Stimulated activated effector memory CD8-positive, alpha-beta T cell treated with anti-CD3 and anti-CD28 coated beads, Interleukin-12 subunit alpha, Interleukin-12 subunit beta, amount 100 ng/mL, for 72 hours (primary cell): ENCODE data around the gene SERPINE1.
"Not testable (repeated sequence)": the region's sequence is repeated elsewhere in the genome, so short reads cannot be mapped to it uniquely, and the experiment has no call there.

Experiments used
- ATAC-seq: fragments of 150-1000 bp; cut with Tn5 transposase; 2 replicates; pipeline ENCODE4 v1.10.0; 2021
- DNase-seq, 2 donors: peaks; one replicate each; pipeline ENCODE4 v3.0.0; 2021 to 2022; ENCODE audit warnings: low spot score in 2 of 2
- H3K27ac Mint-ChIP-seq: one replicate; pipeline ENCODE4 v1.8.0; 2022; ENCODE audit warnings: mild to moderate bottlenecking, mixed read lengths
- H3K36me3 Mint-ChIP-seq: one replicate; pipeline ENCODE4 v1.8.0; 2022; ENCODE audit warnings: mild to moderate bottlenecking, mixed read lengths
- H3K4me1 Mint-ChIP-seq: one replicate; pipeline ENCODE4 v1.8.0; 2022; ENCODE audit warnings: mixed read lengths
- H3K4me3 Mint-ChIP-seq: one replicate; pipeline ENCODE4 v1.8.0; 2022; ENCODE audit warnings: mild to moderate bottlenecking, mixed read lengths
- H3K9me3 Mint-ChIP-seq: one replicate; pipeline ENCODE4 v1.8.0; 2022; ENCODE audit warnings: mixed read lengths

SERPINE1 gene

GRCh38 chr7:101126651-101127459 lies at the start of gene SERPINE1:
Gene SERPINE1, plus strand, starts transcription at chr7:101127104. Its CDS starts 1,290 bp downstream, at chr7:101128394.
- Mint-ChIP-seq H3K4me1 (peaks cover 48% of the 10 kb centered on the region), H3K27ac (peak within 1 kb of the TSS; percentile 46), H3K36me3 (peaks cover 4% of the 10 kb centered on the region), H3K4me3 (peak within 1 kb of the TSS; percentile 49), H3K9me3 (no peaks in the 10 kb centered on the region)
- ATAC-seq, result peak; percentile 87
- DNase-seq, result peak; percentile 18 to 65

GRCh38 chr7:101077303-101078086 lies 49.4 kb upstream of the SERPINE1 start:
- H3K27ac Mint-ChIP-seq, result no peak overlapping the region
- H3K9me3 Mint-ChIP-seq, result no peaks in the 10 kb centered on the region
- H3K4me1 Mint-ChIP-seq, result peaks cover 8% of the 10 kb centered on the region
- DNase-seq (peak; percentile 80 to 90), ATAC-seq (peak; percentile 97)
- no peaks in the 10 kb centered on the region for H3K36me3 Mint-ChIP-seq
- H3K4me3 Mint-ChIP-seq, result no peak overlapping the region

DNA sequence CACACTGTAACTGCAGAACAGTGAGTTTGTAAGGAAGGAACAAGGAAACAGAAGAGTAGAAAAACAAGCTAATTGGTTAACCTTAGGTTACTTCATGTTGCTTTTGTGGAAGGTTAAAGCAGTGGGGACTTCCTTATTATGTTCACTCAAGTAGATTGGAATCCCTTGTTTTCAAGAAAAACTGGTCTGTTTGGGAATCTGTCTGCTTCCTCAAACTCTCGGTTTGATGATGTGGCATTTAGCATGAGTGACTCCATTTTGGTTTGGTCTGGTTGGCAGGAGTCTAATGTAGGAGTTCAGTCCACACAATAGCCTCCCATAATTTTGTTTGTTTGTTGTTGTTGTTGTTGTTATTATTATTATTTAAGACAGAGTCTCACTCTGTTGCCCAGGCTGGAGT lies 45.5 kb upstream of the SERPINE1 start:
- ATAC-seq (no peak), DNase-seq (no peak)
- Mint-ChIP-seq H3K4me1 (peaks cover 16% of the 10 kb centered on the region), H3K36me3 (peaks cover 6% of the 10 kb centered on the region), H3K9me3 (no peaks in the 10 kb centered on the region), H3K27ac (no peak overlapping the region), H3K4me3 (no peak overlapping the region)

DNA sequence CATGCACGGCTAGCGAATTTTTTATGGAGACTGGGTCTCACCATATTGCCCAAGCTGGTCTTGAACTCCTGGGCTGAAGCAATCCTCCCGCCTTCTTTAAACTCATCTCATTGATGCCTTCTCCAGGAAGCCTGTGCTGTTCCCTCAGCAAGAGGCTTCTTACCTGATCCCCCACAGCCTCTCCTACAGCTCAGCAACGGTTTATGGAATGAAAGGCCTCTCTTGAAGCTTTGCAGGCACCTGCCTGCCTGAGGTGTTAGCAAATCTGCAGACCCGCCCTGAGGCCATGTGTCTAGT lies 42.1 kb upstream of the SERPINE1 start:
- peaks cover 27% of the 10 kb centered on the region for H3K4me1 Mint-ChIP-seq
- ATAC-seq (no peak), DNase-seq (no peak)
- peak overlapping the region; percentile 91 for H3K4me3 Mint-ChIP-seq
- H3K9me3 Mint-ChIP-seq, result no peaks in the 10 kb centered on the region
- peaks cover 40% of the 10 kb centered on the region for H3K36me3 Mint-ChIP-seq
- peak overlapping the region; percentile 94 for H3K27ac Mint-ChIP-seq

- Mint-ChIP-seq H3K36me3 (peaks cover 45% of the 10 kb centered on the region), H3K4me3 (peak within 1 kb of the TSS; percentile 91)
Measured at GRCh38 chr7:101085162-101085964, 41.5 kb upstream of the SERPINE1 start, which contains the start of gene TRIM56. Gene TRIM56, plus strand, starts transcription at chr7:101085481. Its CDS starts 1,832 bp downstream, at chr7:101087313.

GRCh38 chr7:101087334-101088068 lies 39.4 kb upstream of the SERPINE1 start:
- Mint-ChIP-seq H3K4me1 (peaks cover 38% of the 10 kb centered on the region), H3K36me3 (peaks cover 61% of the 10 kb centered on the region), H3K27ac (peak overlapping the region; percentile 94), H3K9me3 (no peaks in the 10 kb centered on the region), H3K4me3 (peak overlapping the region; percentile 91)
- DNase-seq, result no peak
- ATAC-seq, result no peak

More at GRCh38 chr7:101085162-101085964, 41.5 kb upstream of the SERPINE1 start, which contains the start of gene TRIM56:
- Mint-ChIP-seq H3K9me3 (no peaks in the 10 kb centered on the region), H3K4me1 (peaks cover 30% of the 10 kb centered on the region), H3K27ac (peak within 1 kb of the TSS; percentile 94)
- DNase-seq, result peak; percentile 51 to 85
- ATAC-seq, result peak; percentile 95

DNA sequence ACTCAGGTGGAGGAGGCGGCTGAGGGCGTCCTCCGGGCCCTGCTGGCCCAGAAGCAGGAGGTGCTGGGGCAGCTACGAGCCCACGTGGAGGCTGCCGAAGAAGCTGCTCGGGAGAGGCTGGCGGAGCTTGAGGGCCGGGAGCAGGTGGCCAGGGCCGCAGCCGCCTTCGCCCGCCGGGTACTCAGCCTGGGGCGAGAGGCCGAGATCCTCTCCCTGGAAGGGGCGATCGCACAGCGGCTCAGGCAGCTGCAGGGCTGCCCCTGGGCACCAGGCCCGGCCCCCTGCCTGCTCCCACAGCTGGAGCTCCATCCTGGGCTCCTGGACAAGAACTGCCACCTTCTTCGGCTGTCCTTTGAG lies 38.9 kb upstream of the SERPINE1 start:
- ATAC-seq, result no peak
- Mint-ChIP-seq H3K27ac (peak overlapping the region; percentile 37), H3K9me3 (no peaks in the 10 kb centered on the region), H3K4me3 (no peak overlapping the region), H3K4me1 (peaks cover 38% of the 10 kb centered on the region), H3K36me3 (peaks cover 61% of the 10 kb centered on the region)
- no peak for DNase-seq

GRCh38 chr7:101088858-101089529 lies 37.9 kb upstream of the SERPINE1 start:
- Mint-ChIP-seq H3K4me3 (no peak overlapping the region), H3K9me3 (no peaks in the 10 kb centered on the region), H3K36me3 (peaks cover 61% of the 10 kb centered on the region), H3K4me1 (peaks cover 38% of the 10 kb centered on the region), H3K27ac (peak overlapping the region; percentile 37)
- DNase-seq, result no peak
- no peak for ATAC-seq

DNA sequence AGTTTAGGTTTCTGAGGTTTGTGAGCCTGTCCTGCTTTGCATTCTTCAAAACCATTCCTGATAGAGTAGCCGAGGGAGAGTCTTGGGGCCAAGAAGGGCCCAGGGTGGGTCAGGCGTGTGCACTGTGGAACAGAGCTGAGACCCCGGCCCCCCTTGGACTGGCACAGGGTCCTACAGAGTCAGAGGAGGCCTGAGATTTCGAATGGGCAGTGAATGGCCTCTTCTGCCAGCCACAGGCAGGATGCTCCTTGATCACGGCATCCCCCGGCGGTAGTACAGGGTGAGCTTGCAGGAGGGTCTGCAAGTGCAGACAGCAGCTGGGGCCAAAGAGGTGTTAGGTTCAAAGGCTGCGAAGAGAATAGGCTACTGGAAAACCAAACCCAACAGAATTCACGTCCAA lies 37.0 kb upstream of the SERPINE1 start:
- Mint-ChIP-seq H3K4me1 (peaks cover 34% of the 10 kb centered on the region), H3K4me3 (no peak overlapping the region), H3K36me3 (peaks cover 61% of the 10 kb centered on the region)

GRCh38 chr7:101092266-101092905 lies 34.5 kb upstream of the SERPINE1 start:
- not testable (repeated sequence) for H3K27ac Mint-ChIP-seq, H3K4me3 Mint-ChIP-seq, ATAC-seq, DNase-seq, H3K9me3 Mint-ChIP-seq
- H3K36me3 Mint-ChIP-seq, result peaks cover 46% of the 10 kb centered on the region
- peaks cover 33% of the 10 kb centered on the region for H3K4me1 Mint-ChIP-seq

More for the DNA sequence above, 37.0 kb upstream of the SERPINE1 start:
- Mint-ChIP-seq H3K27ac (no peak overlapping the region), H3K9me3 (no peaks in the 10 kb centered on the region)
- ATAC-seq, result no peak
- DNase-seq, result no peak

DNA sequence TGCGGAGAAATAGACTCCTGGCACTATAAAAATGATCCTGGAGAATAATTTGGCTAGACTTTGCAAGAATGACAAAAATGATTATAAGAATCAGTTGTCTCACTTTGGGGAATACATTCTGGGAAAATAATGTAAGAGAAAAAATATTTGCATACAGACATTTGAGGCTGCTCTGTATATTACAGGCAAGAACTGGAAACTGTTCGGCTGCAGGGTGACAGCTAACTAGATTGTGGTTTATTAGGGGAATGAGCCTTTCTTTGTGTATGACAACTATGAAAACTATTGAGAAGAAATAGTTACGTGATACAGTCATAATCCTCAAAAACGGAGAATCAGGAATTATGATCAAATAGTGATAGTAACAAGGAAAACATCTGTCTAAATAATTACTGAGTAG lies 33.0 kb upstream of the SERPINE1 start:
- H3K4me1 Mint-ChIP-seq, result peaks cover 30% of the 10 kb centered on the region
- DNase-seq (no peak), ATAC-seq (no peak)
- no peak overlapping the region for H3K4me3 Mint-ChIP-seq
- no peaks in the 10 kb centered on the region for H3K9me3 Mint-ChIP-seq
- H3K27ac Mint-ChIP-seq, result no peak overlapping the region
- peaks cover 31% of the 10 kb centered on the region for H3K36me3 Mint-ChIP-seq

- H3K27ac Mint-ChIP-seq, result no peak overlapping the region
- no peaks in the 10 kb centered on the region for H3K9me3 Mint-ChIP-seq
- H3K4me3 Mint-ChIP-seq, result no peak overlapping the region
- no peak for ATAC-seq
- H3K4me1 Mint-ChIP-seq, result peaks cover 25% of the 10 kb centered on the region
- H3K36me3 Mint-ChIP-seq, result peaks cover 26% of the 10 kb centered on the region
- no peak for DNase-seq
Measured at GRCh38 chr7:101094376-101094775, 32.5 kb upstream of the SERPINE1 start.

DNA sequence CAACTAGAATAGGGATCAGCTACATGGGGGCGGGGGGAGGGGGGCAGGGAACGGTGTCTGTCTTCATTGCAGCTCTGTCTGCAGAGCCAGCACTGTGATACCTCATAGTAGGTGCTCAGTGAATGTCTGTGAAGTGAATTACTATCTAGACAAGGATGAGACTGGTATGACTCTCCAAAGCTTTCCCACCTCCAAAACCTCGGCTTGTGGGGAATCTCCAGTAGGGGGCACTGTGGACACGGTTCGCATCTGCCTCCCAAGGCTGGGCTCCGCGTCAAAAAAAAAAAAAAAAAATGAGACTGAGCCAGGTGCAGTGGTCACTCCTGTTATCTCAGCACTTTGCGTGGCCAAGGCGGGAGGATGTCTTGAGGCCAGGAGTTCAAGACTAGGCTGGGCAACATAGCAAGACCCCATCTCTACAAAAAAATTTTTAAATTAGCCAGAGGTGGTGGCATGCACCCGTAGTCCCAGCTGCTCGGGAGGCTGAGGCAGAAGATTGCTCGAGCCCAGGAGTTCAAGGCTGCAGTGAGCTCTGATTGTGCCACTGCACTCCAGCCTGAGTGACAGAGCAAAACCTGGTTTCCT lies 32.0 kb upstream of the SERPINE1 start:
- peak; percentile 46 for ATAC-seq
- Mint-ChIP-seq H3K36me3 (peaks cover 21% of the 10 kb centered on the region), H3K9me3 (no peaks in the 10 kb centered on the region), H3K4me3 (no peak overlapping the region), H3K27ac (no peak overlapping the region), H3K4me1 (peaks cover 22% of the 10 kb centered on the region)
- no peak for DNase-seq
